Measurements from ENCODE around the gene PMEPA1.

Gene PMEPA1

GRCh38 chr20:57736738-57737347, 27.0 kb upstream of the PMEPA1 start:
- DNase-seq, result no peak

- no peak for DNase-seq
Observed at GRCh38 chr20:57735831-57736737, 26.3 kb upstream of the PMEPA1 start.

GRCh38 chr20:57734754-57735153, 24.9 kb upstream of the PMEPA1 start:
- no peak for DNase-seq

- no peak for DNase-seq
Observed at GRCh38 chr20:57732226-57732625, 22.4 kb upstream of the PMEPA1 start.

GRCh38 chr20:57728762-57729161, 18.9 kb upstream of the PMEPA1 start:
- DNase-seq, result no peak

- DNase-seq, result no peak
Observed at GRCh38 chr20:57727863-57728262, 18.0 kb upstream of the PMEPA1 start.

- DNase-seq, result no peak
Observed at GRCh38 chr20:57725636-57726035, 15.8 kb upstream of the PMEPA1 start.

- DNase-seq, result no peak
Observed at GRCh38 chr20:57724610-57725405, 15.0 kb upstream of the PMEPA1 start.

- DNase-seq, result no peak
Observed at GRCh38 chr20:57723816-57724215, 14.0 kb upstream of the PMEPA1 start.

GRCh38 chr20:57719951-57720350, 10.1 kb upstream of the PMEPA1 start:
- no peak for DNase-seq

- DNase-seq, result peak; percentile 80
Observed at GRCh38 chr20:57718490-57719009, 8.7 kb upstream of the PMEPA1 start.

- no peak for DNase-seq
Observed at GRCh38 chr20:57717797-57718196, 8.0 kb upstream of the PMEPA1 start.

- DNase-seq, result no peak
Observed at GRCh38 chr20:57716901-57717300, 7.1 kb upstream of the PMEPA1 start.

- DNase-seq, result no peak
Observed at GRCh38 chr20:57716202-57716601, 6.4 kb upstream of the PMEPA1 start.

- DNase-seq, result no peak
Observed at GRCh38 chr20:57715268-57715904, 5.6 kb upstream of the PMEPA1 start.

- no peak for DNase-seq
Observed at GRCh38 chr20:57714409-57715267, 4.8 kb upstream of the PMEPA1 start.

- DNase-seq, result no peak
Observed at GRCh38 chr20:57713951-57714350, 4.1 kb upstream of the PMEPA1 start.

GRCh38 chr20:57713505-57713903, 3.7 kb upstream of the PMEPA1 start:
- no peak for DNase-seq

GRCh38 chr20:57712851-57713504, 3.2 kb upstream of the PMEPA1 start:
- DNase-seq, result no peak

GRCh38 chr20:57712341-57712740, 2.5 kb upstream of the PMEPA1 start:
- DNase-seq, result no peak

- no peak for DNase-seq
Observed at GRCh38 chr20:57711826-57712225, 2.0 kb upstream of the PMEPA1 start.
